ENCODE results near the gene DGKQ. TPM values are rescaled to one million over a fixed set of nuclear protein-coding genes. Genes with fewer than 3 reads are reported as not detected.

The DGKQ gene
- total RNA-seq, 1 donor from 2014 or later, result 16.9 TPM

DNA sequence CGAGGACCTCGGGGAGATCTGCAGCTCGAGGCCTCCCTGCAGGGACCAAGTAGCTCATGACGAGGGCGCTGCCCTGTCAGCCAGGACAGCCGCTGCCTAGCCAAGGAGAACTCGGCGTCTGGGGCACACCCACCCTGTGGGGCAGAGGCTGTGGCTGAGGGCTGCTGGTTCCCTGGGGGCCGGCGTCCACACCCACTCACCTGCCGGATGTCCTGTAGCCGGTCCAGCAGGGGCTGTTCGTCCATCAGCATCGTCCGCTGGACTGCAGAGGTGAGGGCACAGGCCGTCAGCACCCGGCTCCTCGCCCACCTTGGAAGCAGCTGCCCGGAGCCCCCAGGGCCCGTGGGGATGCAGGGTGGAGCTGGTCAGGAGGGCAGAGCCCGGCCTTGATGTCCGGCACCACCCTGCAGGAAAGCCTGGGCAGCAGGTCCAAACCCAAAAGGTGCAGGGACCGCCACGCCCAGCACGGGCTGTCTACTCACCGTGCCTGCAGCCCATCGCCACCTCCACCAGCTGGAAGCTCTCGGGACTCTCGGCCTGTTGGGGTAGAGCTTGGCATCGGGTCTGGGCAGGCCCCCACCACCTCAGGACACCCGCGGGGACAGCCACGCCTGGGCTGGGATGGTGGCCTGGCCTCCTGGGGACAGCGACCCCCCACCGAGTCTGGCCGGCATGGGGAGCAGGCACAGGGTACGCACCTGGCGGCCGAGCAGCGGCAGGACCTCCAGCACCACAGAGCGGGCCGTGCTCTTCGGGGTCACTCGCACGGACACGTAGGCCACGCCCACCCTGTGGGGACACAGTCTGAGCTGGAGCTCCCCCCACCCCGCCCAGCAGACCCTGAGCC, 6.9 kb downstream of the DGKQ start:
- TF ChIP-seq, protein P1, sequence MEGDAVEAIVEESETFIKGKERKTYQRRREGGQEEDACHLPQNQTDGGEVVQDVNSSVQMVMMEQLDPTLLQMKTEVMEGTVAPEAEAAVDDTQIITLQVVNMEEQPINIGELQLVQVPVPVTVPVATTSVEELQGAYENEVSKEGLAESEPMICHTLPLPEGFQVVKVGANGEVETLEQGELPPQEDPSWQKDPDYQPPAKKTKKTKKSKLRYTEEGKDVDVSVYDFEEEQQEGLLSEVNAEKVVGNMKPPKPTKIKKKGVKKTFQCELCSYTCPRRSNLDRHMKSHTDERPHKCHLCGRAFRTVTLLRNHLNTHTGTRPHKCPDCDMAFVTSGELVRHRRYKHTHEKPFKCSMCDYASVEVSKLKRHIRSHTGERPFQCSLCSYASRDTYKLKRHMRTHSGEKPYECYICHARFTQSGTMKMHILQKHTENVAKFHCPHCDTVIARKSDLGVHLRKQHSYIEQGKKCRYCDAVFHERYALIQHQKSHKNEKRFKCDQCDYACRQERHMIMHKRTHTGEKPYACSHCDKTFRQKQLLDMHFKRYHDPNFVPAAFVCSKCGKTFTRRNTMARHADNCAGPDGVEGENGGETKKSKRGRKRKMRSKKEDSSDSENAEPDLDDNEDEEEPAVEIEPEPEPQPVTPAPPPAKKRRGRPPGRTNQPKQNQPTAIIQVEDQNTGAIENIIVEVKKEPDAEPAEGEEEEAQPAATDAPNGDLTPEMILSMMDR (conservative IDR thresholded peaks at IDR 0.05; ENCODE audit: low read depth, low read length), result no peak
- no peak overlapping the region for H3K4me3 ChIP-seq (ENCODE audit: low read depth, low read length)
- no peak for DNase-seq (ENCODE audit: low read depth)

DNA sequence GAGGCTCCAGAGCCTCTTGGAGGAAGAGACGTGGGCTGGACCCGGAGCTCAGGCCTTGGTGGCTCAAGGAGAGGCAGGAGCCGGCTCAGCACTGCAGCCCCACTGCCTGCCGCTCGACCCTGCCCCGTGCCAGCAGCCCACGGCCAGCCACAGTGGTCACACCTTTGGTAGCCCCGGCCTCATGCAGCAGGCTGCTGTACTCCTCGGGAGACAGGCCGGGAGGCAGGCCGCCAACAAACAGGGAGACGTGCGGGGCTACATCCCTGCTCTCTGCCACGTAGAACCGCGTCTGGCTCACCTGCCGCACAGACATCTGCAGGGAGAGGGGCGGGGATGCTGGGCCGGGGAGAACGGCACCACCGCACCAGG, 7.6 kb downstream of the DGKQ start:
- TF ChIP-seq, protein P1 (conservative IDR thresholded peaks at IDR 0.05; ENCODE audit: low read depth, low read length), result no peak
- DNase-seq (ENCODE audit: low read depth), result no peak
- H3K4me3 ChIP-seq (ENCODE audit: low read depth, low read length), result no peak overlapping the region

DNA sequence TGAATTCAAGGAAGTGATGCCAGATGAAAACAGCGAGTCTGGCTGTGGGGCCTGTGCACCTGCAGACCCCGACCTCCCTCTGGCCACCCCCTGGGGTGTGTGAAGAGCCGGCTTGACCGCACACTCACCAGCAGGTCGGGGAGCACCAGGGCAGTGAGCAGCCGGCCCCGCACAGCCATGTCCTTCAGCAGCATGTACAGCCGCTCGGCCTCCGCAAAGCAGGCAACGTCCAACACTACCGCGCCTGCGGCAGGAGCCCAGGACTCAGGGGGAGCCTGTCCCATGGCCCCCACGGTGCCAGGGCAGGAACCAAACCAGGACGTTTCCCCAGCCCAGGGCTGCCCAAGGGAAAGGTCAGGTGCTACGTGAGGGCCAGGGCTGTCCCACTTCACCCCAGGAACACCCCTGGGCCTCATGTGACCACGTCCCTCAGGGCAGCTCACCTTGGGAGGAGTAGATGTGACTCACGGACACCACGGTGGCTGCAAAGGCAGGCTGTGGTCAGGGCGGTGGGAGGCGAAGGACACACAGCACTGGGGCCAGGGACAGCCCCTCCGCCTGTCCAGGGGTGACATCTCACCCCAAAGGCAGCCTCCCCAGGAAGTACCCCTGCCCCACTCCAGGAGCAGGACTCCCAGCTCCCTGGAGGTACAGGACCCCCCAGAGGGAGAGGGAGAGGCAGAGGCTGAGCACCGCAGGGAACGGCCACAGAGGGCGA, 8.2 kb downstream of the DGKQ start:
- no peak for DNase-seq (ENCODE audit: low read depth)
- TF ChIP-seq, protein P1 (conservative IDR thresholded peaks at IDR 0.05; ENCODE audit: low read depth, low read length), result no peak
- no peak overlapping the region for H3K4me3 ChIP-seq (ENCODE audit: low read depth, low read length)

DNA sequence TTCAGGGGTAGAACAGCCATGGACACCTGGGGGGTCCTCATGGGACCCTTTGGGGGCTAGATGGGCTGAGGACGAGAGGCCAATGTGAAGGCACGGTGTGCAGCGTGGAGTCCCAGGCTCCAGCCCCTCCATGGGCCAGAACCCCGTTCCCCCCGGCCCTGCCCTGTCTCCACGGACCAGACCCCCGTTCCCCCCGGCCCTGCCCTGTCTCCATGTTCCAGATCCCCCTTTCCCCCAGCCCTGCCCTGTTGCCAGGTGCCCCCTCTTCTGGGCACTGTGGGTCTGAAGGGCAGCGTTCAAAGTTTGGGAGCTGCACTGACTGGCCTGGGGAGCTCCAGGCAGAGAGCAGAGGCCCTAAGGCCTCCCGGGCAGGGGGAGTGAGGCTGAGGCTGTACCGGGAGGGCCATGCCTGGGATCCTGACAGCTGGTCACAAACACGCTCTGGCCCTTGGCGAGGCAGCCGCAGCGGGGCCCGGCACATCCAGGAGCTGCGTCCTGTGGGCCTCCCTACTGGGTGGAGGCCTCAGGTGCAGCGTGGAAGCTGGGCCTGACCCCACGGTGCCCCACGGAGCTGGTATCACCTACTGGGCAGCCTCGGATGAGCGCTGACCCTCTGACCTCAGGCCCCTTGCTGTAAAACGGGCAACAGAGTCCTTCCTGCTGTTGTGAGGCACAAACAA, 8.9 kb downstream of the DGKQ start:
- TF ChIP-seq, protein P1 (conservative IDR thresholded peaks at IDR 0.05; ENCODE audit: low read depth, low read length), result no peak
- no peak overlapping the region for H3K4me3 ChIP-seq (ENCODE audit: low read depth, low read length)
- no peak for DNase-seq (ENCODE audit: low read depth)

DNA sequence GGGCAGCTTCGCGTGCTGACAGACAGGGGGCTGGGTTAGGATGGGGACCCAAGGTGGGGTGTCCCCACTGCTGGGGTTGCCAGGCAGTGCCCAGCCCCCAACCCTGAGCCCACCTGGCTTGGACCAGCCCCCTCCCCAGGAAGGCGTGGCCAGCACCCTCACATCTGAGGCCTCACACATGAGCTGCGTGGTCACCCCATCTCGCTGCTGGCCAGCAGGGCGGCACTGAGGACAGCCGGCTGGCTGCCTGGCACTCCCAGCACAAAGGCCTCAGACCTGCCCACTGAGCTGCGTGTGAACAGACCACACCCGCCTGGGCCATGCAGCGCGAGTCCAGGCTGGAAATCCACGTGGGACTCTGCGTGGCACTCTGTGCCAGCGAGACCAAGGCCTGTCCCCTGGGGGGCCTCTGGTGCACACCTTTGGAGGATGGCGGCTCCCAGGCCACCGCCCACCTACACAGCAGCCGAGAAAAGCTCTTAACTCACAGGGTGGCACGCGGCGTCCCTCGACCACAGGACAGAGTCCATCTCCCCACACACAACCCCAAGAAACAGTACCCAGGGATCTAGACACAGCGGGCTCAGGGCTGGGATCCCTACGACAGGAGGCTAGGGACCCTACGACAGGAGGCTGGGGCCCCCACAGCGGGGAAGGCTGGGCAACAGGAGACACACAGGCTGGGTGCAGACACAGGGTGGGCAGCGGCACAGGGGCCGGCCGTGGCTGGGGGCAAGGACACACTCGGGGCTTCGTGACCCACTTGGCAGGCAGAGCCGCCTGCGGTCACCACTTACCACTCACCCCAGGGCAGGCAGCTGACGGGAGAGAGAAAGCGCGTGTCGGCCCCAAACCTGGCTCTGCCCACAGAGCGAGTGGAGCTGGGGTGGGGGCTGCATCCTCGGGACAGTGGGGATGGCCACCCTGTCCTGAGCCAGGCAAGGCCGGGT, 9.8 kb downstream of the DGKQ start:
- no peak for DNase-seq (ENCODE audit: low read depth)
- TF ChIP-seq, protein P1 (conservative IDR thresholded peaks at IDR 0.05; ENCODE audit: low read depth, low read length), result no peak
- no peak overlapping the region for H3K4me3 ChIP-seq (ENCODE audit: low read depth, low read length)
